HepG2 (cell line): ENCODE data around the gene RCE1. TPM values are rescaled to one million over a fixed set of nuclear protein-coding genes. Genes with fewer than 3 reads are reported as not detected.

Source experiments
- ATAC-seq: fragments of 200-7000 bp; cut with Tn5 transposase; 3 replicates; pipeline ENCODE4 v1.9.1; 2020; ENCODE audit warnings: mild to moderate bottlenecking, moderate library complexity
- BruUV-seq: library from RNA; stranded (reverse); fragments of 400-500 nt; replicated peaks from 2 replicates; lab custom pipeline; 2021; lab: Mats Ljungman, UMichigan
- CTCF ChIA-PET: fragments of 300-600 bp; formaldehyde crosslinking; extraction: SDS; loops from one replicate; lab custom pipeline; 2021; ENCODE audit warnings: low total read pairs, inconsistent platforms, low intra/inter-chr PET ratio; lab: Yijun Ruan, JAX
- POLR2A ChIA-PET: fragments of 350-600 bp; sonication (Branson Sonifier 250); formaldehyde crosslinking; loops from one replicate; lab custom pipeline; 2020; ENCODE audit warnings: antibody characterized with exemption, inconsistent platforms; lab: Yijun Ruan, JAX
- DNase-seq: peaks from one replicate; pipeline ENCODE4 v3.0.0-alpha.2; 2015; ENCODE audit warnings: low spot score
- FAIRE-seq: peaks from 3 replicates; lab custom pipeline; 2011; peaks lifted over from hg19 to GRCh38; lab: Jason Lieb, UNC
- H2AFZ ChIP-seq: one replicate; pipeline ENCODE4 v1.6.1; 2011; ENCODE audit warnings: low read length, inconsistent platforms
- H3K27ac ChIP-seq: fragments of 300-600 bp; 3 replicates; pipeline ENCODE4 v1.8.0; 2011; ENCODE audit warnings: mixed run types, mild to moderate bottlenecking, mixed read lengths, low read length, inconsistent platforms; ENCODE audit not compliant: insufficient read depth; ENCODE audit errors: extremely low read length
- H3K27me3 ChIP-seq, 2 experiments: fragments of 200-600 bp in 1 of 2; 2 replicates in 1 of 2; 3 replicates in 1 of 2; pipeline versions ENCODE4 v1.6.0 to v1.8.0; 2011; ENCODE audit warnings: low read length in 2 of 2, mild to moderate bottlenecking in 2 of 2, moderate library complexity in 2 of 2, inconsistent platforms in 1 of 2; ENCODE audit not compliant: insufficient read depth in 2 of 2, control insufficient read depth in 1 of 2
- H3K36me3 ChIP-seq, 2 experiments: fragments of 200-600 bp in 1 of 2; replicated peaks in 1 of 2; 2 replicates in 1 of 2; 3 replicates in 1 of 2; pipeline versions ENCODE4 v1.5.1 to v1.8.0; 2011; ENCODE audit warnings: low read length in 2 of 2, inconsistent platforms in 1 of 2; ENCODE audit not compliant: insufficient read depth in 2 of 2, control insufficient read depth in 1 of 2
- H3K4me1 ChIP-seq: 2 replicates; pipeline ENCODE4 v1.5.1; 2012; ENCODE audit warnings: low read length, inconsistent platforms; ENCODE audit not compliant: insufficient read depth
- H3K4me2 ChIP-seq: 2 replicates; pipeline ENCODE4 v1.6.0; 2011; ENCODE audit warnings: low read depth, low read length, inconsistent platforms
- H3K4me3 ChIP-seq, 3 experiments: fragments of 200-600 bp in 1 of 3; sonication (generic), shearing (Covaris generic) in 1 of 3; replicated peaks in 1 of 3; 2 replicates each; pipeline ENCODE4 v1.5.1; 2011 to 2016; ENCODE audit warnings: low read length in 3 of 3, inconsistent platforms in 2 of 3, low read depth in 2 of 3, mild to moderate bottlenecking in 2 of 3, control low read depth in 1 of 3, mixed read lengths in 1 of 3; ENCODE audit not compliant: insufficient read depth in 1 of 3
- H3K79me2 ChIP-seq: one replicate; pipeline ENCODE4 v1.6.1; 2011; ENCODE audit warnings: low read length, inconsistent platforms; ENCODE audit not compliant: insufficient read depth
- H3K9ac ChIP-seq: 2 replicates; pipeline ENCODE4 v1.6.0; 2011; ENCODE audit warnings: mild to moderate bottlenecking, low read depth, low read length, inconsistent platforms; ENCODE audit not compliant: insufficient read depth
- H3K9me3 ChIP-seq: 2 replicates; pipeline ENCODE4 v1.5.1; 2012; ENCODE audit warnings: mild to moderate bottlenecking, low read length
- H4K20me1 ChIP-seq: 2 replicates; pipeline ENCODE4 v1.6.0; 2011; ENCODE audit warnings: inconsistent platforms, mild to moderate bottlenecking, low read length, moderate library complexity; ENCODE audit not compliant: insufficient read depth
- CHD2 ChIP-seq: IDR thresholded peaks from 2 replicates; pipeline ENCODE4 v1.6.1; 2011; ENCODE audit warnings: low read depth, low read length, improper control_type of control experiment
- DNMT3B ChIP-seq: conservative IDR thresholded peaks from 2 replicates; pipeline ENCODE4 v1.6.1; 2016; ENCODE audit warnings: missing biosample characterization, control low read depth
- EED ChIP-seq: sonication (generic); formaldehyde crosslinking; IDR thresholded peaks from 2 replicates; pipeline ENCODE4 v1.5.0; 2020; ENCODE audit warnings: mild to moderate bottlenecking, missing genetic modification reagents
- ELF1 ChIP-seq: sonication (generic); formaldehyde crosslinking; IDR thresholded peaks from 2 replicates; pipeline ENCODE4 v1.4.0; 2020; ENCODE audit warnings: missing genetic modification reagents
- FIP1L1 ChIP-seq: fragments of 200-400 bp; formaldehyde crosslinking; IDR thresholded peaks from 2 replicates; pipeline ENCODE4 v1.6.1; 2018; ENCODE audit warnings: low read depth, mild to moderate bottlenecking, low read length, moderate library complexity, borderline replicate concordance; ENCODE audit not compliant: insufficient read depth
- HMG20A ChIP-seq: IDR thresholded peaks from 2 replicates; pipeline ENCODE4 v1.6.1; 2016; ENCODE audit warnings: borderline replicate concordance
- PAF1 ChIP-seq: IDR thresholded peaks from 2 replicates; pipeline ENCODE4 v1.6.1; 2016; ENCODE audit warnings: missing genetic modification reagents, missing compliant biosample characterization
- POLR2AphosphoS5 ChIP-seq: IDR thresholded peaks from 2 replicates; pipeline ENCODE4 v1.6.1; 2012; ENCODE audit warnings: low read depth, low read length
- SIX1 ChIP-seq: sonication (generic); formaldehyde crosslinking; IDR thresholded peaks from 2 replicates; pipeline ENCODE4 v1.4.0; 2020; ENCODE audit warnings: missing genetic modification reagents, borderline replicate concordance
- SP140L ChIP-seq: sonication (generic); formaldehyde crosslinking; IDR thresholded peaks from 2 replicates; pipeline ENCODE4 v1.4.0; 2020; ENCODE audit warnings: missing genetic modification reagents, borderline replicate concordance
- ZNF562 ChIP-seq: sonication (generic); formaldehyde crosslinking; IDR thresholded peaks from 2 replicates; pipeline ENCODE4 v1.8.0; 2022; ENCODE audit warnings: missing genetic modification reagents, borderline replicate concordance
- ZNF761 ChIP-seq: sonication (generic); formaldehyde crosslinking; conservative IDR thresholded peaks from 2 replicates; pipeline ENCODE4 v1.4.0; 2020; ENCODE audit warnings: mild to moderate bottlenecking, missing genetic modification reagents
- ZNF850 ChIP-seq: sonication (generic); formaldehyde crosslinking; conservative IDR thresholded peaks from 2 replicates; pipeline ENCODE4 v1.9.0; 2021; ENCODE audit warnings: mild to moderate bottlenecking, missing genetic modification reagents
- WGBS: methylation state at CpG from one replicate; pipeline ENCODE4 v1.1.6; 2017; ENCODE audit warnings: low lambda C conversion rate; 5-methylcytosine and 5-hydroxymethylcytosine counted together
- in situ Hi-C: cut with HindIII; loops from 2 replicates; pipeline ENCODE4 v1.10.0; 2017; ENCODE audit warnings: low pct_unique_long_range_greater_than_20kb; ENCODE audit not compliant: extremely low pct_ligation_motif_present
- intact Hi-C: fragments of 100-400 bp; cut with micrococcal nuclease; formaldehyde crosslinking; loops from one replicate; pipeline ENCODE4 v1.10.0; 2022; ENCODE audit not compliant: unreplicated experiment
- polyA plus RNA-seq, 8 experiments: library from polyadenylated mRNA; depleted of rRNA in 3 of 8; stranded (reverse) in 7 of 8; unstranded in 1 of 8; fragments of >200 nt; fragmentation: Illumina TruSeq in 4 of 8; extraction: Trizol in 4 of 8; gene quantifications; 2 replicates each; pipeline versions ENCODE4 v1.2.1 to v1.2.3, GENCODE V29; 2011 to 2016; ENCODE audit warnings: low read depth in 4 of 8, missing spikeins in 1 of 8, mixed read lengths in 1 of 8; ENCODE audit not compliant: insufficient read depth in 1 of 8
- total RNA-seq, 5 experiments: library from RNA; depleted of rRNA; stranded (reverse); fragments of >200 nt; fragmentation: Illumina TruSeq; extraction: Trizol; gene quantifications; 2 replicates each; pipeline ENCODE4 v1.2.3, GENCODE V29; 2016; ENCODE audit warnings: low read depth in 1 of 5
- TF ChIP-seq, protein P1 (sequence below): sonication (generic); formaldehyde crosslinking; IDR thresholded peaks from 2 replicates; pipeline ENCODE4 v1.4.0; 2020; ENCODE audit warnings: missing genetic modification reagents
- TF ChIP-seq, protein P2 (sequence below): sonication (generic); formaldehyde crosslinking; IDR thresholded peaks from 2 replicates; pipeline ENCODE4 v1.5.1; 2020; ENCODE audit warnings: missing genetic modification reagents, mild to moderate bottlenecking, borderline replicate concordance
- TF ChIP-seq, protein P3 (sequence below): sonication (generic); formaldehyde crosslinking; IDR thresholded peaks from 2 replicates; pipeline ENCODE4 v1.5.1; 2020; ENCODE audit warnings: mild to moderate bottlenecking, missing genetic modification reagents, moderate library complexity

Gene RCE1
- total and polyA plus RNA-seq, 2 of the 13 experiments (the other 11 are each of a cell fraction or from before 2014, with no cell fraction given), result 22.2 to 22.4 TPM

- peaks cover 3 to 6% of the 10 kb centered on the region in 2 experiments; a peak in 2 of 5 replicates for H3K36me3 ChIP-seq
- FAIRE-seq, result no peak
- H2AFZ ChIP-seq, result no peak overlapping the region
- WGBS, result 86% methylated on average over 21 of the region's 51 CpGs
- H3K27ac ChIP-seq, result peak overlapping the region; percentile 43
- peak overlapping the region; percentile 71 for H3K4me2 ChIP-seq
- POLR2A ChIA-PET, result interaction anchor here (0.8 to 2.7 kb wide), 6 partner anchors 9 to 178 kb away, joined by 3 to 24 read pairs (median 4); partner anchors contain the start of genes C11orf86, RBM4B and RCE1
- intact Hi-C loops (no loop called here), in situ Hi-C loops (no loop called here)
- no peaks in the 10 kb centered on the region for H3K79me2 ChIP-seq
- no peaks in the 10 kb centered on the region for H3K27me3 ChIP-seq
- no TSS peak for BruUV-seq
- DNase-seq, result peak; percentile 62
- peaks cover 11% of the 10 kb centered on the region for H3K4me1 ChIP-seq
- H4K20me1 ChIP-seq, result no peaks in the 10 kb centered on the region
- peak overlapping the region; percentile 53 for H3K9ac ChIP-seq
- CTCF ChIA-PET, result no interaction called here
- peak overlapping the region; percentile 49 to 67 (median 63); a peak in 5 of 6 replicates for H3K4me3 ChIP-seq
- ATAC-seq, result peak; percentile 74
- no peaks in the 10 kb centered on the region for H3K9me3 ChIP-seq
- TF ChIP-seq EED, result no peak
- TF ChIP-seq ZNF761 (CRISPR knock-in tag), result no peak
- TF ChIP-seq, protein P1, sequence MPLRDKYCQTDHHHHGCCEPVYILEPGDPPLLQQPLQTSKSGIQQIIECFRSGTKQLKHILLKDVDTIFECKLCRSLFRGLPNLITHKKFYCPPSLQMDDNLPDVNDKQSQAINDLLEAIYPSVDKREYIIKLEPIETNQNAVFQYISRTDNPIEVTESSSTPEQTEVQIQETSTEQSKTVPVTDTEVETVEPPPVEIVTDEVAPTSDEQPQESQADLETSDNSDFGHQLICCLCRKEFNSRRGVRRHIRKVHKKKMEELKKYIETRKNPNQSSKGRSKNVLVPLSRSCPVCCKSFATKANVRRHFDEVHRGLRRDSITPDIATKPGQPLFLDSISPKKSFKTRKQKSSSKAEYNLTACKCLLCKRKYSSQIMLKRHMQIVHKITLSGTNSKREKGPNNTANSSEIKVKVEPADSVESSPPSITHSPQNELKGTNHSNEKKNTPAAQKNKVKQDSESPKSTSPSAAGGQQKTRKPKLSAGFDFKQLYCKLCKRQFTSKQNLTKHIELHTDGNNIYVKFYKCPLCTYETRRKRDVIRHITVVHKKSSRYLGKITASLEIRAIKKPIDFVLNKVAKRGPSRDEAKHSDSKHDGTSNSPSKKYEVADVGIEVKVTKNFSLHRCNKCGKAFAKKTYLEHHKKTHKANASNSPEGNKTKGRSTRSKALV, result 0 out of 2 replicates have a peak, but pooled peaks have one; percentile 45
- TF ChIP-seq ZNF850 (CRISPR knock-in tag), result no peak
- TF ChIP-seq HMG20A (CRISPR knock-in tag), result no peak
- no peak for TF ChIP-seq PAF1 (CRISPR knock-in tag)
- no peak for TF ChIP-seq FIP1L1
- TF ChIP-seq CHD2, result no peak
- TF ChIP-seq SIX1, result no peak
- TF ChIP-seq, protein P2, sequence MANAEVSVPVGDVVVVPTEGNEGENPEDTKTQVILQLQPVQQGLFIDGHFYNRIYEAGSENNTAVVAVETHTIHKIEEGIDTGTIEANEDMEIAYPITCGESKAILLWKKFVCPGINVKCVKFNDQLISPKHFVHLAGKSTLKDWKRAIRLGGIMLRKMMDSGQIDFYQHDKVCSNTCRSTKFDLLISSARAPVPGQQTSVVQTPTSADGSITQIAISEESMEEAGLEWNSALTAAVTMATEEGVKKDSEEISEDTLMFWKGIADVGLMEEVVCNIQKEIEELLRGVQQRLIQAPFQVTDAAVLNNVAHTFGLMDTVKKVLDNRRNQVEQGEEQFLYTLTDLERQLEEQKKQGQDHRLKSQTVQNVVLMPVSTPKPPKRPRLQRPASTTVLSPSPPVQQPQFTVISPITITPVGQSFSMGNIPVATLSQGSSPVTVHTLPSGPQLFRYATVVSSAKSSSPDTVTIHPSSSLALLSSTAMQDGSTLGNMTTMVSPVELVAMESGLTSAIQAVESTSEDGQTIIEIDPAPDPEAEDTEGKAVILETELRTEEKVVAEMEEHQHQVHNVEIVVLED (CRISPR knock-in tag), result peak; percentile 64; the same call in 1 of the 2 replicates
- TF ChIP-seq DNMT3B (CRISPR knock-in tag), result no peak
- no peak for TF ChIP-seq SP140L (CRISPR knock-in tag)
- TF ChIP-seq ELF1, result peak; percentile 58; the same call in 1 of the 2 replicates
- TF ChIP-seq ZNF562 (CRISPR knock-in tag), result no peak
- TF ChIP-seq, protein P3, sequence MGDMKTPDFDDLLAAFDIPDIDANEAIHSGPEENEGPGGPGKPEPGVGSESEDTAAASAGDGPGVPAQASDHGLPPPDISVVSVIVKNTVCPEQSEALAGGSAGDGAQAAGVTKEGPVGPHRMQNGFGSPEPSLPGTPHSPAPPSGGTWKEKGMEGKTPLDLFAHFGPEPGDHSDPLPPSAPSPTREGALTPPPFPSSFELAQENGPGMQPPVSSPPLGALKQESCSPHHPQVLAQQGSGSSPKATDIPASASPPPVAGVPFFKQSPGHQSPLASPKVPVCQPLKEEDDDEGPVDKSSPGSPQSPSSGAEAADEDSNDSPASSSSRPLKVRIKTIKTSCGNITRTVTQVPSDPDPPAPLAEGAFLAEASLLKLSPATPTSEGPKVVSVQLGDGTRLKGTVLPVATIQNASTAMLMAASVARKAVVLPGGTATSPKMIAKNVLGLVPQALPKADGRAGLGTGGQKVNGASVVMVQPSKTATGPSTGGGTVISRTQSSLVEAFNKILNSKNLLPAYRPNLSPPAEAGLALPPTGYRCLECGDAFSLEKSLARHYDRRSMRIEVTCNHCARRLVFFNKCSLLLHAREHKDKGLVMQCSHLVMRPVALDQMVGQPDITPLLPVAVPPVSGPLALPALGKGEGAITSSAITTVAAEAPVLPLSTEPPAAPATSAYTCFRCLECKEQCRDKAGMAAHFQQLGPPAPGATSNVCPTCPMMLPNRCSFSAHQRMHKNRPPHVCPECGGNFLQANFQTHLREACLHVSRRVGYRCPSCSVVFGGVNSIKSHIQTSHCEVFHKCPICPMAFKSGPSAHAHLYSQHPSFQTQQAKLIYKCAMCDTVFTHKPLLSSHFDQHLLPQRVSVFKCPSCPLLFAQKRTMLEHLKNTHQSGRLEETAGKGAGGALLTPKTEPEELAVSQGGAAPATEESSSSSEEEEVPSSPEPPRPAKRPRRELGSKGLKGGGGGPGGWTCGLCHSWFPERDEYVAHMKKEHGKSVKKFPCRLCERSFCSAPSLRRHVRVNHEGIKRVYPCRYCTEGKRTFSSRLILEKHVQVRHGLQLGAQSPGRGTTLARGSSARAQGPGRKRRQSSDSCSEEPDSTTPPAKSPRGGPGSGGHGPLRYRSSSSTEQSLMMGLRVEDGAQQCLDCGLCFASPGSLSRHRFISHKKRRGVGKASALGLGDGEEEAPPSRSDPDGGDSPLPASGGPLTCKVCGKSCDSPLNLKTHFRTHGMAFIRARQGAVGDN (CRISPR knock-in tag), result peak; percentile 78
- TF ChIP-seq POLR2AphosphoS5, result peak; percentile 47; the same call in 1 of the 2 replicates
Measured at GRCh38 chr11:66855574-66856495, 12.6 kb downstream of the RCE1 start.
